Upper lobe of right lung (tissue), 1 donor: ENCODE results near the gene ZFAND6. TPM values are rescaled to one million over a fixed set of nuclear protein-coding genes. Genes with fewer than 3 reads are reported as not detected.

Experiments used
- ATAC-seq: fragments of 200-7000 bp; cut with Tn5 transposase; one replicate; pipeline ENCODE4 v1.9.1; 2020; ENCODE audit warnings: mild to moderate bottlenecking, moderate library complexity
- DNase-seq: peaks from one replicate; pipeline ENCODE4 v3.0.0-alpha.2; 2020
- H3K27ac ChIP-seq: fragments of 200-600 bp; one replicate; pipeline ENCODE4 v1.8.0; 2022
- H3K27me3 ChIP-seq: fragments of 200-600 bp; one replicate; pipeline ENCODE4 v1.8.0; 2022; ENCODE audit warnings: mild to moderate bottlenecking
- H3K36me3 ChIP-seq: fragments of 200-600 bp; one replicate; pipeline ENCODE4 v1.8.0; 2022
- H3K4me1 ChIP-seq: fragments of 200-600 bp; one replicate; pipeline ENCODE4 v1.8.0; 2022
- H3K4me3 ChIP-seq: fragments of 200-600 bp; one replicate; pipeline ENCODE4 v1.8.0; 2022; ENCODE audit warnings: mild to moderate bottlenecking
- H3K9me3 ChIP-seq: fragments of 200-600 bp; one replicate; pipeline ENCODE4 v1.8.0; 2022
- CTCF ChIP-seq: fragments of 200-600 bp; IDR thresholded peaks from one replicate; pipeline ENCODE4 v1.8.0; 2022; ENCODE audit warnings: antibody characterized with exemption
- intact Hi-C: fragments of 100-400 bp; cut with DNase I; formaldehyde crosslinking; loops from one replicate; pipeline ENCODE4 v1.11.0; 2022
- total RNA-seq: library from RNA; stranded (reverse); fragmentation: NEBNext Ultra II Directional; extraction: Animal tissue kit (Norgen Biotek cat#: 25700); gene quantifications from one replicate; pipeline ENCODE4 v1.2.1, GENCODE V29; 2021
- donor health status: DM: no; HTN: yes; CAD: no; lungs with severe emphysema.

The ZFAND6 gene
- total RNA-seq, 1 donor from 2014 or later: 79.5 TPM

GRCh38 chr15:80058044-80058443 lies 1.4 kb upstream of the ZFAND6 start:
- Histone ChIP-seq H3K9me3 (no peaks in the 10 kb centered on the region), H3K4me1 (peaks cover 15% of the 10 kb centered on the region), H3K27me3 (no peaks in the 10 kb centered on the region), H3K36me3 (no peaks in the 10 kb centered on the region), H3K4me3 (no peak overlapping the region), H3K27ac (no peak overlapping the region)
- ATAC-seq (no peak), DNase-seq (no peak)
- TF ChIP-seq CTCF: no peak
- intact Hi-C loops: no loop called here

GRCh38 chr15:80059786-80060355 lies 395 bp downstream of the ZFAND6 start:
- H3K27me3 ChIP-seq: no peaks in the 10 kb centered on the region
- intact Hi-C loops: no loop called here
- peaks cover 15% of the 10 kb centered on the region for H3K4me1 ChIP-seq
- DNase-seq: no peak
- H3K36me3 ChIP-seq: no peaks in the 10 kb centered on the region
- peak overlapping the region; percentile 65 for H3K4me3 ChIP-seq
- H3K9me3 ChIP-seq: no peaks in the 10 kb centered on the region
- H3K27ac ChIP-seq: peak overlapping the region; percentile 89
- no peak for TF ChIP-seq CTCF
- peak; percentile 89 for ATAC-seq

GRCh38 chr15:80060356-80061006 lies 1.0 kb downstream of the ZFAND6 start:
- DNase-seq (peak; percentile 70), ATAC-seq (no peak)
- Histone ChIP-seq H3K27me3 (no peaks in the 10 kb centered on the region), H3K4me1 (peaks cover 15% of the 10 kb centered on the region), H3K4me3 (peak overlapping the region; percentile 65), H3K27ac (peak overlapping the region; percentile 89), H3K9me3 (no peaks in the 10 kb centered on the region), H3K36me3 (no peaks in the 10 kb centered on the region)
- TF ChIP-seq CTCF: peak; percentile 22
- intact Hi-C loops: no loop called here

GRCh38 chr15:80061582-80061981 lies 2.1 kb downstream of the ZFAND6 start:
- ATAC-seq (no peak), DNase-seq (no peak)
- peak overlapping the region; percentile 65 for H3K4me3 ChIP-seq
- no peaks in the 10 kb centered on the region for H3K27me3 ChIP-seq
- TF ChIP-seq CTCF: no peak
- H3K27ac ChIP-seq: peak overlapping the region; percentile 89
- peaks cover 15% of the 10 kb centered on the region for H3K4me1 ChIP-seq
- H3K9me3 ChIP-seq: no peaks in the 10 kb centered on the region
- no peaks in the 10 kb centered on the region for H3K36me3 ChIP-seq
- intact Hi-C loops: no loop called here

GRCh38 chr15:80066912-80067311 lies 7.4 kb downstream of the ZFAND6 start:
- DNase-seq (no peak), ATAC-seq (no peak)
- no peak for TF ChIP-seq CTCF
- Histone ChIP-seq H3K27ac (no peak overlapping the region), H3K9me3 (no peaks in the 10 kb centered on the region), H3K36me3 (no peaks in the 10 kb centered on the region), H3K27me3 (no peaks in the 10 kb centered on the region), H3K4me1 (peaks cover 18% of the 10 kb centered on the region), H3K4me3 (no peak overlapping the region)
- intact Hi-C loops: no loop called here
